ENCODE measurements around the gene GRIP1. TPM values are rescaled to one million over a fixed set of nuclear protein-coding genes. Genes with fewer than 3 reads are reported as not detected.

Gene GRIP1
- total and polyA plus RNA-seq, 9 donors = 0.36 to 10.1 (median 3.9) TPM

- no peaks in the 10 kb centered on the region for H3K36me3 ChIP-seq
- H3K4me3 ChIP-seq = no peak overlapping the region
- H3K4me1 ChIP-seq (ENCODE audit: insufficient read depth) = no peaks in the 10 kb centered on the region
- no peak for DNase-seq
- no peak overlapping the region for H3K27ac ChIP-seq
- 69 to 90% (median 85%) methylated on average over 5 of the region's 5 CpGs for WGBS, 3 donors
- TF ChIP-seq POLR2A (IDR thresholded peaks at IDR 0.05) (no peak), CTCF (IDR thresholded peaks at IDR 0.05) (no peak), EP300 (IDR thresholded peaks at IDR 0.05) (no peak)
- intact Hi-C loops (cut with DNase I) = no loop called here
- H3K27me3 ChIP-seq = no peaks in the 10 kb centered on the region
- H3K9me3 ChIP-seq = no peaks in the 10 kb centered on the region
Observed at GRCh38 chr12:66397574-66398290, 281.1 kb downstream of the GRIP1 start.

- DNase-seq = no peak
- 71 to 76% (median 72%) methylated on average over 5 of the region's 5 CpGs for WGBS, 3 donors
- Histone ChIP-seq H3K9me3 (no peaks in the 10 kb centered on the region), H3K4me1 (ENCODE audit: insufficient read depth) (no peaks in the 10 kb centered on the region), H3K4me3 (no peak overlapping the region), H3K27ac (no peak overlapping the region), H3K27me3 (no peaks in the 10 kb centered on the region), H3K36me3 (no peaks in the 10 kb centered on the region)
- TF ChIP-seq CTCF (IDR thresholded peaks at IDR 0.05) (no peak), EP300 (IDR thresholded peaks at IDR 0.05) (no peak), POLR2A (IDR thresholded peaks at IDR 0.05) (no peak)
- intact Hi-C loops (cut with DNase I) = no loop called here
Observed at GRCh38 chr12:66393890-66394289, 285.0 kb downstream of the GRIP1 start.

GRCh38 chr12:66392266-66392915, 286.5 kb downstream of the GRIP1 start:
- WGBS, 3 donors = 88 to 95% (median 92%) methylated on average over 6 of the region's 6 CpGs
- Histone ChIP-seq H3K27ac (no peak overlapping the region), H3K27me3 (no peaks in the 10 kb centered on the region), H3K9me3 (no peaks in the 10 kb centered on the region), H3K4me3 (no peak overlapping the region), H3K4me1 (ENCODE audit: insufficient read depth) (no peaks in the 10 kb centered on the region), H3K36me3 (no peaks in the 10 kb centered on the region)
- intact Hi-C loops (cut with DNase I) = no loop called here
- no peak for TF ChIP-seq POLR2A (IDR thresholded peaks at IDR 0.05)
- TF ChIP-seq EP300 (IDR thresholded peaks at IDR 0.05) = no peak
- no peak for DNase-seq

GRCh38 chr12:66388517-66388916, 290.4 kb downstream of the GRIP1 start:
- no peaks in the 10 kb centered on the region for H3K36me3 ChIP-seq
- H3K4me3 ChIP-seq = no peak overlapping the region
- no peaks in the 10 kb centered on the region for H3K4me1 ChIP-seq (ENCODE audit: insufficient read depth)
- 88 to 92% (median 91%) methylated on average over 2 of the region's 2 CpGs for WGBS, 3 donors
- no peaks in the 10 kb centered on the region for H3K27me3 ChIP-seq
- H3K27ac ChIP-seq = no peak overlapping the region
- intact Hi-C loops (cut with DNase I) = no loop called here
- TF ChIP-seq CTCF (IDR thresholded peaks at IDR 0.05) = no peak
- no peak for TF ChIP-seq POLR2A (IDR thresholded peaks at IDR 0.05)
- no peak for TF ChIP-seq EP300 (IDR thresholded peaks at IDR 0.05)
- no peak for DNase-seq
- H3K9me3 ChIP-seq = no peaks in the 10 kb centered on the region

GRCh38 chr12:66387117-66387516, 291.8 kb downstream of the GRIP1 start:
- no peaks in the 10 kb centered on the region for H3K9me3 ChIP-seq
- no peak overlapping the region for H3K27ac ChIP-seq
- WGBS, 3 donors = 93 to 97% (median 94%) methylated on average over 1 of the region's 1 CpG
- no peaks in the 10 kb centered on the region for H3K4me1 ChIP-seq (ENCODE audit: insufficient read depth)
- H3K4me3 ChIP-seq = no peak overlapping the region
- no peaks in the 10 kb centered on the region for H3K36me3 ChIP-seq
- no peaks in the 10 kb centered on the region for H3K27me3 ChIP-seq
- TF ChIP-seq CTCF (IDR thresholded peaks at IDR 0.05) (no peak), EP300 (IDR thresholded peaks at IDR 0.05) (no peak)
- DNase-seq = no peak
- intact Hi-C loops (cut with DNase I) = no loop called here

Measured in ovary (tissue), 9 donors.